GM21825 (cell line): ENCODE measurements around the gene ULK4.
"Not testable (repeated sequence)": the region's sequence is repeated elsewhere in the genome, so short reads cannot be mapped to it uniquely, and the experiment has no call there.

Experiments used
- ATAC-seq: cut with Tn5 transposase; IDR thresholded peaks from one replicate; pipeline ENCODE4 v1.9.1; 2021; ENCODE audit warnings: mild to moderate bottlenecking, moderate library complexity; ENCODE audit not compliant: unreplicated experiment

ULK4 gene

DNA sequence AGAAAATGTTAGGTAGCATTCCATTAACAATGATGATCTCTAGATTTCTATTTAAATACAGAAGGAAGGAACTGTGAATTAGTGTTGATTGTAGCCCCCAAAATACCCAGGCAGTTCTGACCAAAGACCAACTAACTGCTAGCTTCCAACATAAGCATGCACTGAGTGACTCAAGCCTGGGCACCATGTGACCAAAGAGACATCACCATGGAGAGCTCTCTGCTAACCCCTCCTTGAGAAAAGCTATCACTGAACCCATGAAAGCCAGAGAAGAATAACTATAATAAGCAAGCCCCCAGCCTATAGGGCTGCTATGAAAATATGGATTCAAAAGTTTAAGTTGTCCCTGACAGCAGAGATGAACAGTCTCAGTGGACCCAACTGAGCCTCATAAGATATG lies 310.2 kb downstream of the ULK4 start:
- ATAC-seq, result no peak

DNA sequence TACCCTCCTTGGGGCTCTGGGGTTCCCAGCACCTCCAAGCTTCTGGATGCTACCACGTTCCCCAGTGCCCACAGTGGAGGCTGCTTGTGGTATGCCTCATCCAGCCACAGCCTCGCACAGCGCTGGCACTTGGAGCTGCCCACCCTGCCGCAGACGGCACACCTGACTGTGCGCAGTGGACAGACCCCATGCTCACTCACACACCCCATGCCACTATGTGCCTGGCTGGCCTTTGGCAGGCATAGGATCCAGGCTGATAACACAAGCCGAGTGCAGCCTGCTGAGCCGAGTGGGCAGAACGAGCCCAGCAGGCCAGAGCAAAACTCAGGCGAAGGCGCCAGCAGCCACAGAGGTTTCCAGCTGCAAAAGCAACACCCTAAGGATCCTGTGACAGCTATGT lies 311.5 kb downstream of the ULK4 start:
- ATAC-seq, result no peak

DNA sequence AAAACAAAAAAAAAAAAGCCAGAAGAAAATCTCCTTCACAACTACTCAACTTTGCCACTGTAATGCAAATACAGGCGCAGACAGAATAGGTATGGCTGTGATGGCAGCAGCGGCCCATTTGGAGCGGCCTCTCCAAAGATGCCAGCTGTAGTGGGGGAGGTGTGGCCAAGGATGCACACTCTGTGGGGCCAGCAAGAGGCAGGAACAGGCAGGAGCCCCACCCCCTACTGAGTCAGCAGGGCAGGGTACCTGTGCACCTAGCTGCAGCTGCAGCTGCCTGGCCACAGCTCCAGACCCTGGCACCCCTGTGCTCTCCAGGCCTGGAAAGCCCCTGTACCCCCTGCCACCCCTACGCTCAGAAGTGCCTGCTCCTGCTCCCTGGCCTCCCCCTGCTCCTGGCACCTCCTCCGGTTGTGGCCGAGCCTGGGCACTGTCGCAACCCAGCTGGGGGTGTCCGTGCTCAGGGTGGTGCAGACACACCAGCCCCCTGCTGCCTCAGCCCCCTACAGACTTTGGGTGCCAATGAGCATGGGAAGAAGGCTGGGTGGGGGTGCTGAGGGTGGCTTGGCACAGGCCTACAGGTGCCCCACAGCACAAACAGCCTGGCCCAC lies 312.7 kb downstream of the ULK4 start:
- no peak for ATAC-seq

DNA sequence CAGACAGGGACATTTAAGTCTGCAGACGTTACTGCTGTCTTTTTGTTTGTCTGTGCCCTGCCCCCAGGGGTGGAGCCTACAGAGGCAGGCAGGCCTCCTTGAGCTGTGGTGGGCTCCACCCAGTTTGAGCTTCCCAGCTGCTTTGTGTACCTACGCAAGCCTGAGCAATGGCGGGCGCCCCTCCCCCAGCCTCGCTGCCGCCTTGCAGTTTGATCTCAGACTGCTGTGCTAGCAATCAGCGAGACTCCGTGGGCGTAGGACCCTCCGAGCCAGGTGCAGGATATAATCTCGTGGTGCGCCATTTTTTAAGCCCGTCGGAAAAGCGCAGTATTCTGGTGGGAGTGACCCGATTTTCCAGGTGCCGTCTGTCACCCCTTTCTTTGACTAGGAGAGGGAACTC lies 314.2 kb downstream of the ULK4 start:
- not testable (repeated sequence) for ATAC-seq

DNA sequence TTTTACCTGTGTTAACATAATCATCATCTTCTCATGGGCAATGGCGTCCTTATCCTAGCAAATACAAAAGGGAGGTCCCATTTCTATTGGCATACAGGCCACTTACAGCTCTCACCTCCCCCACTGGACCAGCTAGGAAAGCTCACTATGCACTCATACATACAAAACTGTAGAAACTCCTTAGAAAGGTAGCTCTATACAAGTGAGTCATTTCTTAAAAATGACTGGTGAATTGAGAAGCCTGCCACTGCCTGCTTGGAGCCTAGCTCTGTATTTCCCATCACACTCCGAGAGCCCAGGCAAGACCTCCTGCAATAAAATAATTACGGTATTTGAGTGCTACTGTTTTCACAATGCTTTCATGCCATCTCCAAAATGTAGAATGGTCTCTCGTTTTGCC lies 321.8 kb downstream of the ULK4 start:
- ATAC-seq, result no peak

DNA sequence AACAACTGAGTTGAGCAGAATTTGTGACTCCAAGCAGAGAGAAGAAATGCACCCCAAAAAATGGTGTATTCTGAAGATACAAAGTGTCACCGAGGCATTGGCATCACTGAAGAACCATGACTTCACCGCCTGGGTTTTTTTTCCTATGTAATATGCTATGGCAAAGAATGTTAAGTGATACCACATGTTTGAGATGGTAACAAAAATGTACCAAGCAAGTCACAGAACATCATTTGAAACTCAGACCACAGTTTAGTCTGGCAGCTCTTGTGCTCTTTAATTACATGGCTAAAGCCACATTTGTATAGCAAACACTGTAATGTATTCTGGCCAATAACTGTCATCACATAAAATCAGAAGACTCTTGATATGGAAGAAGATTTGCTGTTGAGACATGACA lies 323.5 kb downstream of the ULK4 start:
- no peak for ATAC-seq

DNA sequence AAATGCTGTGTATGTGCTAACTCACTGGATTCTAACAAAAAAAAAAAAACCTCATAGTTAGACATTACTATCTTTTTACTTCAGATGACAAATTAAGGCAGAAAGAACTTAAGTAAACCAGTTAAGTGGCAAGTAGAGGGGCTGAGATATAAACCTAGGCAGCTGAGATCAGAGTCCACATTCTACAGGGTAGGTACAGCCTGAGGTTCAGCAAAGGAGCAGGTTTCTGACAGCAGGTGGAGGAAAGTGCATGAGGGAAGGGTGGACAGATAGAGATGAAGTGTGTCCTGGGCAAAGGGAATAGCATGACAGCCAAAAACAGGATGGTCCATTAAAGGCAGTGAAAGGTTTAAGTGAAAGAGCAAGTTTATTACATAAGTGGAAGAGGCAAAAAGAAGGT lies 329.2 kb downstream of the ULK4 start:
- no peak for ATAC-seq

DNA sequence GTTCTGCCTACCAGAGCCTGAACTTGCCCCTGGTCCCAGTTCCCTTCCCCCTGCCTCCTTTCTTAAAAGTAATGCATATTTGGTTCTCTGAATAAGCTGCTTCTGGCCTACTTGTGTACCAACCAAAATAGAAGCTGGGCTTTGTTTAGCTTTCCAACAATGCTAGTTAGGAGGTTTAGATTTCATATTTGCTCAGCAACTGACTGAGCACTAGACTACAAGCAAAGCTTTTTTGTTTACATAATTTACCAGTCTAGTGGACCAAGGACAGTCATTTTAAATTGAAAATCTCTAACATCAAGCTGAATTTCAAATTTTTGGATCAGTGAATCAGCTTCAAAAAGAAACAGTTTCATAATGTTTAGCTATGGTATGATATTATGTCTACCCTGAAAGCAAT lies 331.2 kb downstream of the ULK4 start:
- no peak for ATAC-seq

DNA sequence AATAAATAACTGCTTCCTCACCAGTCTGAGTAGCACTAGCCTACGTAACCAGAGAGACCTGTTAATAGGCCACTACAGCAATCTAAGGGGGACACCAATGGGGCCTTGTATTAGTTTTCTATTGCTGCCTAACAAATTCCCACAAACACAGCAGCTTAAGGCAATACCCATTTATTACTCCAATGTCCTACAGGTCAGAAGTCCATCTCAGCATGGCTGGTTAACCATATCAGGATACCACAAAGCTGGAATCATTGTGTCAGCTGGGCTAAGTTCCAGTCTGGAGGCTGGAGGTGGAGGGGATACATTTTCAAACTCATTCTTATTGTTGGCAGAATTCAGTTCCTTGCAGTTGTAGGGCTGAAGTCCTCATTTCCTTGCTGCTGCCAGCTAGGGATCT lies 331.9 kb downstream of the ULK4 start:
- ATAC-seq, result no peak

DNA sequence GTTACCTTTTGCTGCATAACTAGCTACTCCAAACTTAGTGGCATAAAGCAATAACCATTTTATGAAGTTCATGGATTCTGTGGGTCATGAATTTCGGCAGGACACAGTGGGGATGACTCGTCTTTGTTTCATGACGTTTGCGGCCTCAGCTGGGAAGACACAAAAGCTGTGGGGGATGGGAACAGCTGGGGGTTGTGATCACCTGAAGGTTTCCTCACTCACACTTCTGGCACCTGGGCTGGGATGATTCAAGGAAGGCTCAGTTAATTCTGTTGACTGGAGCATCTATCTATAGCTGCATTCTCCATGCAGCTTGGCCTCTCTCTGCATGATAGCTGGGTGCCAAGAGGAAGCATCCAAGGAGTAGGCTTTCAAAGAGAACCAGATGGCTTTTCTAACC lies 332.8 kb downstream of the ULK4 start:
- ATAC-seq, result no peak

DNA sequence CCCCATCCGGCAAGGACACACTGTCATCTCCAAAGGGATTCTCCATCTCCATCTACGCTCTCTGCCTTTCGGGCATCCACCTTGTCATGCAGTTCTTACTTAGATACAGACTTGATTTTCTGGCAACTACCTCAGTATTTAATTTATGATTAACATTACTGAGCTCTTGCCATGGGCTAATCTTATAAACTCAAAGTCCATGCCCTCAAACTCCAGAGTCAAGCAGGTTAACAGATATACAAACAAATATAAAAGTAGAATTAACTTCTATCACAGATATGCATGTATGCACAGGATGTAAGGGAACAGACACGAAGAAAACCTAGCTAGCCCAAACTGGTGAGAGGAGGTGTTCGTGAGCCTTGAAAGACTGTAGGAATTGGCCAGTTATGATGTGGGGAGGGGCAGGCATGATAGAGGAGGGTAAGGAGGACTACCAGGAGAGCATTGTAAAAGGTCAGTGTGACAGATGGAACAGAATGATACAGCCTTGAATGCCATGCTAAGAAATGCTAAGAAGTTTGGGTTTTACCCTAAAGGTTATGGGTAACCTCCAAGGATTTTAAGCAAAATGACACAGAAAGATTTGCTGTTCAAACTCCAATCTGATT lies 334.3 kb downstream of the ULK4 start:
- ATAC-seq, result no peak

DNA sequence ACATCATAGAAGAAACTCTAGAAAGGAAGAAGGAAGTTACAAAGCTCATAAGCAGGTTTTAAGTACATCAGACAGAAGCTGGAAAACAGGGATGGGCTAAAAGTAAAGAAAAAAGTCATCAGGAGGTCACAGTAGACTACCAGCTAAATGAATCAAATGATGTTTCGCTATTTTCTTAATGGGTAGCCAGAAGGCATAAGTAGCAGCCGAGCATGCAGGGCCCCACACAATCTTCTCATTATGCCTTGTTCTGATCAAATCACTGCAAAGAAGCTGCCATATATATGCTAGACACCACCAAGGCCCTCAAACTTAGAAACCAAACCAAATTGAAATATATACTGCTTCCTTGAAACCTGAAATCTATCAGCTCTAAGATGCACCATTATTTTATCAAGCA lies 349.1 kb downstream of the ULK4 start:
- ATAC-seq, result no peak

DNA sequence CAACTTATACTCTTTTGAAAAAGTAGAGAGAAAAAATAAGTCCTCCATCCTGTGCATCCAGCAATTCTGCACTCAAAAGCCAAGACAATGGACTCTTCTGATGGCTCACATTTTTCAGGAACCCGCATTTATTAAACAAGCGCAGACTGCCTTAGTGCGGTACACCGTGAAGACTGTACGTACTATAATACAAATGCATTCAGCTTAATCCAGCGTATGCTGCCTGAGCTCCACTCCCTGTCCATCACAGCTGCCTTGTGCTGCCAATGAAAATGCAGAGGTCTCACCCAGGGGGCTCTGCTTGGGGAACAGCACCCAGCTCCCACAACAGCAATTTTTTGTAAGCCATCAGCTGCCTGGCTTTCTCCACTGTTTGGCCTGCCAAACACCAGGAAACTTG lies 350.9 kb downstream of the ULK4 start:
- ATAC-seq, result no peak

DNA sequence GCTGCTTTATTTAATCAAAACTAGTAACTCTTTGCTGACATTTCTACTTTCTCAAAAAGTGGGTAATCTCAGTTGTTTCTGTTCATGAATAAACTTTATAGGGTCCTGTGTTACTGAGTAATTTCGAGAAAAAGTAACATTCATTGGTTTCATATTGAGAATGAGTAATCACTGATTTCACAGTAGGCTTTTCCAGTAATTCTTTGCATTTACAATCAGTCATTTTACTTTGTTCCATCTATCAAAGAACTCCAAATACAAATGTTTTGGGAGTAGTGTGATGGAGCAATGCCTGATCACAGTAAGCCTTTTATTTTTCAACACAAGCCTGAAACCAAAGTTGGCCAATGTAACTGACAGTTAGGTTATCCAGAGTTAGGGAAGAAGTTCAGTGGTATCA lies 353.6 kb downstream of the ULK4 start:
- ATAC-seq, result no peak

DNA sequence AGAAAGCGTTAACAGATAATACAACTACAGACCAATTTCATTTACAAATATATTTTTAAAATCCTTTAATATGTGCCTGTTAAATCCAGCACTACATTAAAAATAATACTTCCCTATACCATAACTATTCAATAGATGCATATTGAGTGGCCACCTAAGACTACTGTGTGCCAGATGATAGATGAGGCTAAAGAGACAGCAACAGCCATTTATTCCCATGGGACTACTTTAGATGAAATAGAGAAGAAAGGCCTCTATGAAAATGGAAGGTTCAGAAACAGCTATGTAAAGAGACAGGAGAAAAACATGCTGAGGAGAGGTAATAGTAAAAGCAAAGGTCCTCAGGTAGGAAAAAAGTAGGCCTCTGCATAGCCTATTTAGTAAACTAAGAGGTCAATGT lies 358.1 kb downstream of the ULK4 start:
- ATAC-seq, result no peak

DNA sequence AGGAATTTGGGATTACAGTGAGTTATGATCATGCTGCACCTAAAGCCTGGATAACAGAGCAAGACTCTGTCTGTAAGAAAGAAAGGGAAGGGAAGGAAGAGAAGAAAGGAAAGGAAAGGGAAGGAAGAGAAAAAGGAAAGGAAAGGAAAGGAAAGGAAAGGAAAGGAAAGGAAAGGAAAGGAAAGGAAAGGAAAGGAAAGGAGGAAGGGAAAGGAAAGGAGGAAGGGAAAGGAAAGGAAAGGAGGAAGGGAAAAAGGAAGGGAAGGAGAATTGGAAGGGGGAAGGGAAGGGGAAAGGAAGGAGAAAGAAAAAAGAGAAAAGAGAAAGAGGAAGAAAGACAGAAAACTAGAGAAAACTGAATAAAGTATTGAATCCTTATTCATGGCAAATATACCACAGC lies 359.8 kb downstream of the ULK4 start:
- ATAC-seq, result no peak

DNA sequence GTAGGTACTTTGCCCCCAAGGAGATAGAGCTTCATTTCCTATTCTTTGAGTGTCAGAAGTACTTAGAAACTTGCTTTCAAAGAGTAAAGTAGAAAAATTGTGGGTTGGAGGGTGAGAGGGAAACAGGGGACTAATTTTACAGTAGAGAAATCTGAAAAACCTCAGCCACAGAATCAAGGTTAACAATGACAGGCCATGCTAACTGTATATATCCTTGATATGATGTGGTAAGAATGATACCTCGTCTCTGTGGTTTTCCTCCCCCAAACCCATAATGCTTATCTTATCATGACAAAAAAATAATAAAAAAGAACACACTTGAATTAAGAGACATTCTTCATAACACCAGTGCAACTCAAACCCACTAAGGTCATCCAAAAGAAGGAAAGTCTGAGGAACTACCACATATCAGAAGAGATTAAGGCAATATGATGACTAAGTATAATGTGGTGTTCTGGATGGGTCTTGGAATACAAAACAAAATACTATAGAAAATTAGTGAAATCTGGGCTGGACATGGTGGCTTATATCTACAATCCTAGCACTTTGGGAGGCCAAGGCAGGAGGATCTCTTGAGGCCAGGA lies 360.4 kb downstream of the ULK4 start:
- no peak for ATAC-seq

DNA sequence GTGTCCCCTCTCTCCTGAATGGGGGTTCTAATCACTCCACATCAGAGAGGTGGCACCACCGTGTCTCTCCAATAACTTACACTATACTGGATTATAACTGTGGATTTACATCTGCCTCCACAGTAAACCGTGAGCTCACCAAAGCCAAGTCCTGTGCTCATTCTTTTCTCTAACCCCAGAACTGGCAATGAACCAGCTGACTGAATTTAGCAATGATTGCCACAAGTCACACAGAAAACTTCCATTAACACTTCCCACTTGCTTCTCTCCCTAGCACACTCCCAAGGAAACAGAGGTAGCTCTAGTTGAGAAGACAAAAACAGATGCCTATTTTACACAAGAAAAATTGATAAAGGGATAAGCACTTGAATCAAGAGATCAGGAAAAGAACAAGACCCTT lies 361.3 kb downstream of the ULK4 start:
- ATAC-seq, result no peak

DNA sequence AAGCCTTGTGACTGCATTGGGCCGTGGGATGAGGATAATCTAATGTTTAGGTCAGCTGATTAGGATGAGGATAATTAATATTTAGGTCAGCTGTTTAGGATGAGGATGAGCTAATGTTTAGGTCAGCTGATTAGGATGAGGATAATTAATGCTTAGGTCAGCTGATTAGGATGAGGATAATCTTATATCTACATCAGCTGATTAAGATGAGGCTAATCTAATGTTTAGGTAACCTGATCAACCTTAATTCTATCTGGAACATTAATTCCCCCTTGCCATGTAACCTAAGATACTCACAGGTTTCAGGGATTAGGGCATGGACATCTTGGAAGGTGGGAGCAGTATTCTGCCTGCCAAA lies 362.8 kb downstream of the ULK4 start:
- ATAC-seq, result no peak

DNA sequence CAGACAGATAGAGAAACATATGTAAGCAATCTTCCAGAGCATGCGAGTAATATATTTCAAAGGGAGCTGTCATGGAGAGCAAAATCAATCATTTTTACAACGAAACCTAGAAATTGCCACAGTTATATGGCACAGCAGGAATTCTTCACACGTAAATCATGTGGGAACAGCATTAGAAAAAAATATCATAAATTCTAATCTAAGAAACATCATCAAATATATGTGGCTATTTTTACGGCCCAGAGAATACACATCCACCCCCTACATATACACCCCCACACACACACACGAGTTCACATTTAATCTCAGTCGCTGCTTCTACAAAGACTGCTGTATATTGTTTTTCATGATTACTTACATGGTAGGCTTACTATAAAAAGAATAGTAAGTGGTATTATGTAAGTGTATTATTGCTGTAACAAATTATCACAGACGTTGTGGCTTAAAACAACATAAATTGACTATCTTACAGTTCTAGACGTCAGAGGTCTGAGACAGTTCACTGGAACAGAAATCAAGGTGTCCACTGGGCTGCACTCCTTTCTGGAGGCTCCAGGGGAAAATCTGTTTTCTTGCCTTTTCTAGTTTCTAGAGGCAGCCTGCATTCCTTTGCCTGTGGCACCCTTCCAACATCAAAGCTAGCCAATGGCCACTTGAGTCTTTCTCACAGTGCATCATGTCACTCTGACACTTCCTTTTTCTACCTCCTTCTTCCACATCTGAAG lies 363.3 kb downstream of the ULK4 start:
- no peak for ATAC-seq

DNA sequence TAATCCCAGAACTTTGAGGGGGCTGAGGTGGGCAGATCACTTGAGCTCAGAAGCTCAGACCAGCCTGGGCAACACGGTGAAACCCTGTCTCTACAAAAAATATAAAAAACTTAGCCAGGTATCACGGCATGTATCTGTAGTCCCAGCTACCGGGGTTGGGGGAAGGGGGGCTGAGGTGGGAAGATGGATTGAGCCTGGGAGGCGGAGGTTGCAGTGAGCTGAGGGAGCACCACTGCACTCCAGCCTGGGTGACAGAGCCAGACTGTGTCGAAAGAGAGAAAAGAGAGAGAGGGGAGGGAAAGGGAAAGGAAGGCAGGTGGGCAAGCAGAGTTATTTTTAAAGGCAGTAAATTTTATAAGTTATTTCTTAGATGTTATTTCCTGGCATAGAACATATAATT lies 368.1 kb downstream of the ULK4 start:
- ATAC-seq, result no peak

DNA sequence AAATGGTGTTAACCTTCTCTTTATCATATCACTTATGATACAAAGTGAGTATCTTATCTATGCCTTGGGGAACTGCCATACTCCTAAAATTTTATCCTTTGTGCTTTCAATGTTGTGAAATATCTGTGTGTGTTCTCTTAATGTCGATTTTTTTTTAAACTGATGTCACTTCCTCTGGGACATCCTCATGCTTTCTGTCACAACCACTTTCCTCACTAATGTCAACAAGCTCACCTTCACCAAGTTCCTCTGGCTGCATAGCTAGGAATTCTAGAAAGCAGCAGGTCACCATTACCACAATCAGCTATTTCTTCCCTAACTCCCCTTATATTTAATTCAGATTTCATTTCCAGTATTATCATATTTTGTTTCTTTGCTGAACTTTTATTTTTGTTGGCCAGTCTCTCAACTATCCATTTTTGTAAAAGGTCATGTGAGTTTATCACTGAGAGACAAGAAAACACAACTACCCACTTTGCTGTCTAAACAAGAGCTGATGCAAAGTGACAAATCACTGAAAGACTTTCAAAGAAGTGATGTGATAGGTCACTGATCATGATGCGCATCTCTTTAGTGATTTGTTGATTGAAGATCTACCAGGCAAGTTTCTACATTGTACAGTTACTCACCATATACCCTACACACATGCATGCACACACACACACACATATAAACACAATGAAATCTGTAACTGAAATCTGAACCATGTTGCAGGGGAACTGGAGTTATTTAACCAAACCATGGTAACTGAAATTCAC lies 369.0 kb downstream of the ULK4 start:
- no peak for ATAC-seq
